HepG2 (cell line): Measurements from ENCODE around the gene P3H3. TPM values are rescaled to one million over a fixed set of nuclear protein-coding genes. Genes with fewer than 3 reads are reported as not detected.

Source experiments
- EED ChIP-seq: sonication (generic); formaldehyde crosslinking; IDR thresholded peaks from 2 replicates; pipeline ENCODE4 v1.5.0; 2020; ENCODE audit warnings: mild to moderate bottlenecking, missing genetic modification reagents
- FOXO1 ChIP-seq: sonication (generic); formaldehyde crosslinking; IDR thresholded peaks from 2 replicates; pipeline ENCODE4 v1.4.0; 2020; ENCODE audit warnings: missing genetic modification reagents
- HMG20B ChIP-seq: conservative IDR thresholded peaks from 2 replicates; pipeline ENCODE4 v1.6.1; 2016; ENCODE audit warnings: missing genetic modification reagents, missing compliant biosample characterization
- MIER2 ChIP-seq: IDR thresholded peaks from 2 replicates; pipeline ENCODE4 v1.6.1; 2016; ENCODE audit warnings: missing biosample characterization, missing genetic modification reagents
- POGZ ChIP-seq: sonication (generic); formaldehyde crosslinking; IDR thresholded peaks from 2 replicates; pipeline ENCODE4 v1.4.0; 2020; ENCODE audit warnings: mild to moderate bottlenecking, missing genetic modification reagents
- RBM39 ChIP-seq: fragments of 200-400 bp; formaldehyde crosslinking; IDR thresholded peaks from one replicate; pipeline ENCODE4 v1.6.1; 2018; ENCODE audit warnings: antibody characterized with exemption, mild to moderate bottlenecking, low read depth, low read length; ENCODE audit not compliant: poor library complexity, severe bottlenecking
- SRF ChIP-seq: IDR thresholded peaks from 2 replicates; pipeline ENCODE4 v1.6.1; 2011; ENCODE audit warnings: mild to moderate bottlenecking, low read depth, low read length, moderate library complexity
- THAP11 ChIP-seq: IDR thresholded peaks from 2 replicates; pipeline ENCODE4 v1.6.1; 2016; ENCODE audit warnings: missing biosample characterization, missing genetic modification reagents
- XBP1 ChIP-seq: sonication (generic); formaldehyde crosslinking; IDR thresholded peaks from 2 replicates; pipeline ENCODE4 v1.5.0; 2020; ENCODE audit warnings: missing genetic modification reagents
- ZKSCAN5 ChIP-seq: sonication (generic); formaldehyde crosslinking; IDR thresholded peaks from 2 replicates; pipeline ENCODE4 v1.5.1; 2020; ENCODE audit warnings: mild to moderate bottlenecking, missing genetic modification reagents
- ZNF136 ChIP-seq: sonication (generic); formaldehyde crosslinking; IDR thresholded peaks from 2 replicates; pipeline ENCODE4 v1.8.1; 2022; ENCODE audit warnings: low read depth, mild to moderate bottlenecking, moderate library complexity, missing genetic modification reagents
- ZNF598 ChIP-seq: sonication (generic); formaldehyde crosslinking; IDR thresholded peaks from 2 replicates; pipeline ENCODE4 v1.5.1; 2020; ENCODE audit warnings: mild to moderate bottlenecking, missing genetic modification reagents, borderline replicate concordance
- ZNF713 ChIP-seq: sonication (generic); formaldehyde crosslinking; IDR thresholded peaks from 2 replicates; pipeline ENCODE4 v1.4.0; 2020; ENCODE audit warnings: mild to moderate bottlenecking, missing genetic modification reagents
- ZNF790 ChIP-seq: sonication (generic); formaldehyde crosslinking; IDR thresholded peaks from 2 replicates; pipeline ENCODE4 v1.8.0; 2022; ENCODE audit warnings: missing genetic modification reagents, mild to moderate bottlenecking, borderline replicate concordance
- ZNF816 ChIP-seq: sonication (generic); formaldehyde crosslinking; IDR thresholded peaks from 2 replicates; pipeline ENCODE4 v1.8.0; 2022; ENCODE audit warnings: missing genetic modification reagents, mild to moderate bottlenecking, borderline replicate concordance
- polyA plus RNA-seq, 8 experiments: library from polyadenylated mRNA; depleted of rRNA in 3 of 8; stranded (reverse) in 7 of 8; unstranded in 1 of 8; fragments of >200 nt; fragmentation: Illumina TruSeq in 4 of 8; extraction: Trizol in 4 of 8; gene quantifications; 2 replicates each; pipeline versions ENCODE4 v1.2.1 to v1.2.3, GENCODE V29; 2011 to 2016; ENCODE audit warnings: low read depth in 4 of 8, missing spikeins in 1 of 8, mixed read lengths in 1 of 8; ENCODE audit not compliant: insufficient read depth in 1 of 8
- total RNA-seq, 5 experiments: library from RNA; depleted of rRNA; stranded (reverse); fragments of >200 nt; fragmentation: Illumina TruSeq; extraction: Trizol; gene quantifications; 2 replicates each; pipeline ENCODE4 v1.2.3, GENCODE V29; 2016; ENCODE audit warnings: low read depth in 1 of 5
- TF ChIP-seq, protein P1 (sequence below): sonication (generic); IDR thresholded peaks from 2 replicates; pipeline ENCODE4 v1.6.1; 2016; ENCODE audit warnings: low read depth, borderline replicate concordance
- TF ChIP-seq, protein P2 (sequence below): sonication (generic); formaldehyde crosslinking; IDR thresholded peaks from 2 replicates; pipeline ENCODE4 v1.4.0; 2020; ENCODE audit warnings: missing genetic modification reagents
- TF ChIP-seq, protein P3 (sequence below): IDR thresholded peaks from 2 replicates; pipeline ENCODE4 v1.6.1; 2016; ENCODE audit warnings: mild to moderate bottlenecking
- TF ChIP-seq, protein P4 (sequence below): sonication (generic); formaldehyde crosslinking; IDR thresholded peaks from 2 replicates; pipeline ENCODE4 v1.5.0; 2020; ENCODE audit warnings: mild to moderate bottlenecking, missing genetic modification reagents, borderline replicate concordance
- TF ChIP-seq, protein P5 (sequence below): sonication (generic); formaldehyde crosslinking; IDR thresholded peaks from 2 replicates; pipeline ENCODE4 v1.4.0; 2020; ENCODE audit warnings: missing genetic modification reagents, borderline replicate concordance

The P3H3 gene
- total and polyA plus RNA-seq, 2 of the 13 experiments (the other 11 are each of a cell fraction or from before 2014, with no cell fraction given) = 20.1 to 20.5 TPM

DNA sequence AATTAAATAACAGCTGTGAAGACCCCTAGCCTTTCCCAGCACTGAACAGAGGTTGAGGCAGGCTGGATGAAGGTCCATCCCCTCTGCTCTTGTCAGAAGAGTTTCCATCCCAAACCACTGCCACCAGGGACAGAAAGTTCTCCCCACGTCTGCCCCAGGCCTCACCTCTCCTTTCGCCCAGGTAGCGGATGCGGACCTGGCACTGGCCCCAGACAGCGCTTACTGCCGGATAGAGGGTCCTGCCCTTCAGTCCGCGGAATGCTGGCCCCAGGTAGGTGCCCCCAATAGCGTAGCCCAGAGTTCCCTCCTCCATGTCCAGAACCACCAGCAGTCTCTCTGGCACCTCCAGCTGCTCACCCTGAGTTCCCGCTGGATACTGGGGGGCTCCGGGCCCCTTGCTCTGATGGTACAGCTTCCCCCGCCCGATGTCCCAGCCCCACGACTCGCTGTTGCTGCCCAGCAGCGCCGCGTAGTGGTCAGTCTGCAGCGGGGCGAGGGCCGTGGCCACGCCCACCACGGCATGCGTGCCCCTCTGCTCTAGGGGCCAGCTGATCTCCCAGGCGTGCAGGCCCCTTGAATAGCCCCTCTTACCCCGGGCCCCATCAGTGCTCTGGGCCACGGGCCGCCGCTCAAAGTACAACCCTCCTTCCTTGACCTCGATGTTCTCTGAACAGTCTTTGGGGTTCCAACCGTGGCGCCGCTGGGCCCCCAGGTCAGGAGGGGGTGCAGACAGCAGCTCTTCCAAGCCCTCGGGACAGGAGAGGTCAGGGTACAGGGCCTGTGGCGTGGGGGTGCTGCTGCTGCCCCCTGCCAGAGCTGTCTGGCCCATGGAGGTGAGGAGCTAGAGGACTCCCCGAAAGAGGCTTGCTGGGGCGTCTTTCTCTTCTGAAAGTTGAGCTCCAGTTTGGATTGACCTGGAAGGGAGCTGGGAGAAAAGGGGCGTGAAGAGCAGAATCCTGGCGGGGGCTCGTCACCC, 44.2 kb downstream of the P3H3 start (continued):
- TF ChIP-seq ZNF136 (CRISPR knock-in tag) (no peak; the same call in 1 of the 2 replicates), ZKSCAN5 (no peak), THAP11 (CRISPR knock-in tag) (peak; percentile 56), FOXO1 (peak; percentile 41; the same call in 1 of the 2 replicates), MIER2 (CRISPR knock-in tag) (0 out of 2 replicates have a peak, but pooled peaks have one; percentile 33), POGZ (no peak), ZNF713 (CRISPR knock-in tag) (no peak), EED (0 out of 2 replicates have a peak, but pooled peaks have one; percentile 34), ZNF816 (CRISPR knock-in tag) (no peak; the same call in 1 of the 2 replicates), ZNF790 (CRISPR knock-in tag) (no peak), HMG20B (CRISPR knock-in tag) (no peak), RBM39 (peak; percentile 34), SRF (no peak), XBP1 (CRISPR knock-in tag) (no peak), ZNF598 (CRISPR knock-in tag) (no peak)
- TF ChIP-seq, protein P1, sequence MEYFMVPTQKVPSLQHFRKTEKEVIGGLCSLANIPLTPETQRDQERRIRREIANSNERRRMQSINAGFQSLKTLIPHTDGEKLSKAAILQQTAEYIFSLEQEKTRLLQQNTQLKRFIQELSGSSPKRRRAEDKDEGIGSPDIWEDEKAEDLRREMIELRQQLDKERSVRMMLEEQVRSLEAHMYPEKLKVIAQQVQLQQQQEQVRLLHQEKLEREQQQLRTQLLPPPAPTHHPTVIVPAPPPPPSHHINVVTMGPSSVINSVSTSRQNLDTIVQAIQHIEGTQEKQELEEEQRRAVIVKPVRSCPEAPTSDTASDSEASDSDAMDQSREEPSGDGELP = peak; percentile 97
- TF ChIP-seq, protein P2, sequence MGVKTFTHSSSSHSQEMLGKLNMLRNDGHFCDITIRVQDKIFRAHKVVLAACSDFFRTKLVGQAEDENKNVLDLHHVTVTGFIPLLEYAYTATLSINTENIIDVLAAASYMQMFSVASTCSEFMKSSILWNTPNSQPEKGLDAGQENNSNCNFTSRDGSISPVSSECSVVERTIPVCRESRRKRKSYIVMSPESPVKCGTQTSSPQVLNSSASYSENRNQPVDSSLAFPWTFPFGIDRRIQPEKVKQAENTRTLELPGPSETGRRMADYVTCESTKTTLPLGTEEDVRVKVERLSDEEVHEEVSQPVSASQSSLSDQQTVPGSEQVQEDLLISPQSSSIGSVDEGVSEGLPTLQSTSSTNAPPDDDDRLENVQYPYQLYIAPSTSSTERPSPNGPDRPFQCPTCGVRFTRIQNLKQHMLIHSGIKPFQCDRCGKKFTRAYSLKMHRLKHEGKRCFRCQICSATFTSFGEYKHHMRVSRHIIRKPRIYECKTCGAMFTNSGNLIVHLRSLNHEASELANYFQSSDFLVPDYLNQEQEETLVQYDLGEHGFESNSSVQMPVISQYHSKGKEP (CRISPR knock-in tag) = no peak
- TF ChIP-seq, protein P3, sequence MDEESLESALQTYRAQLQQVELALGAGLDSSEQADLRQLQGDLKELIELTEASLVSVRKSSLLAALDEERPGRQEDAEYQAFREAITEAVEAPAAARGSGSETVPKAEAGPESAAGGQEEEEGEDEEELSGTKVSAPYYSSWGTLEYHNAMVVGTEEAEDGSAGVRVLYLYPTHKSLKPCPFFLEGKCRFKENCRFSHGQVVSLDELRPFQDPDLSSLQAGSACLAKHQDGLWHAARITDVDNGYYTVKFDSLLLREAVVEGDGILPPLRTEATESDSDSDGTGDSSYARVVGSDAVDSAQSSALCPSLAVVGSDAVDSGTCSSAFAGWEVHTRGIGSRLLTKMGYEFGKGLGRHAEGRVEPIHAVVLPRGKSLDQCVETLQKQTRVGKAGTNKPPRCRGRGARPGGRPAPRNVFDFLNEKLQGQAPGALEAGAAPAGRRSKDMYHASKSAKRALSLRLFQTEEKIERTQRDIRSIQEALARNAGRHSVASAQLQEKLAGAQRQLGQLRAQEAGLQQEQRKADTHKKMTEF (CRISPR knock-in tag) = no peak
- TF ChIP-seq, protein P4, sequence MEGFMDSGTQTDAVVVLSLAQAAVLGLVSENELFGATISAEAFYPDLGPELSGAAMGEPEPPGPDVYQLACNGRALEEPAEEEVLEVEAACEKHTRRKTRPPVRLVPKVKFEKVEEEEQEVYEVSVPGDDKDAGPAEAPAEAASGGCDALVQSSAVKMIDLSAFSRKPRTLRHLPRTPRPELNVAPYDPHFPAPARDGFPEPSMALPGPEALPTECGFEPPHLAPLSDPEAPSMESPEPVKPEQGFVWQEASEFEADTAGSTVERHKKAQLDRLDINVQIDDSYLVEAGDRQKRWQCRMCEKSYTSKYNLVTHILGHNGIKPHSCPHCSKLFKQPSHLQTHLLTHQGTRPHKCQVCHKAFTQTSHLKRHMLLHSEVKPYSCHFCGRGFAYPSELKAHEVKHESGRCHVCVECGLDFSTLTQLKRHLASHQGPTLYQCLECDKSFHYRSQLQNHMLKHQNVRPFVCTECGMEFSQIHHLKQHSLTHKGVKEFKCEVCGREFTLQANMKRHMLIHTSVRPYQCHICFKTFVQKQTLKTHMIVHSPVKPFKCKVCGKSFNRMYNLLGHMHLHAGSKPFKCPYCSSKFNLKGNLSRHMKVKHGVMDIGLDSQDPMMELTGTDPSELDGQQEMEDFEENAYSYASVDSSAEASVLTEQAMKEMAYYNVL (CRISPR knock-in tag) = peak; percentile 34; the same call in 1 of the 2 replicates
- TF ChIP-seq, protein P5, sequence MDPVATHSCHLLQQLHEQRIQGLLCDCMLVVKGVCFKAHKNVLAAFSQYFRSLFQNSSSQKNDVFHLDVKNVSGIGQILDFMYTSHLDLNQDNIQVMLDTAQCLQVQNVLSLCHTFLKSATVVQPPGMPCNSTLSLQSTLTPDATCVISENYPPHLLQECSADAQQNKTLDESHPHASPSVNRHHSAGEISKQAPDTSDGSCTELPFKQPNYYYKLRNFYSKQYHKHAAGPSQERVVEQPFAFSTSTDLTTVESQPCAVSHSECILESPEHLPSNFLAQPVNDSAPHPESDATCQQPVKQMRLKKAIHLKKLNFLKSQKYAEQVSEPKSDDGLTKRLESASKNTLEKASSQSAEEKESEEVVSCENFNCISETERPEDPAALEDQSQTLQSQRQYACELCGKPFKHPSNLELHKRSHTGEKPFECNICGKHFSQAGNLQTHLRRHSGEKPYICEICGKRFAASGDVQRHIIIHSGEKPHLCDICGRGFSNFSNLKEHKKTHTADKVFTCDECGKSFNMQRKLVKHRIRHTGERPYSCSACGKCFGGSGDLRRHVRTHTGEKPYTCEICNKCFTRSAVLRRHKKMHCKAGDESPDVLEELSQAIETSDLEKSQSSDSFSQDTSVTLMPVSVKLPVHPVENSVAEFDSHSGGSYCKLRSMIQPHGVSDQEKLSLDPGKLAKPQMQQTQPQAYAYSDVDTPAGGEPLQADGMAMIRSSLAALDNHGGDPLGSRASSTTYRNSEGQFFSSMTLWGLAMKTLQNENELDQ (CRISPR knock-in tag) = no peak
